Ovary (tissue), 3 donors: Measurements from ENCODE around the gene PPM1H.

ENCODE experiments used
- CTCF ChIP-seq, 3 donors: fragments of 450-650 bp in 2 of 3; fragments of 200-600 bp in 1 of 3; IDR thresholded peaks; one replicate each; pipeline versions ENCODE4 v1.5.1 to v1.8.0; 2016 to 2022; ENCODE audit warnings: antibody characterized with exemption in 3 of 3, mild to moderate bottlenecking in 1 of 3
- EP300 ChIP-seq: sonication (generic); formaldehyde crosslinking; IDR thresholded peaks from one replicate; pipeline ENCODE4 v1.6.1; 2017; ENCODE audit warnings: antibody characterized with exemption
- POLR2A ChIP-seq: fragments of 450-650 bp; IDR thresholded peaks from one replicate; pipeline ENCODE4 v1.6.1; 2017; ENCODE audit warnings: antibody characterized with exemption, mild to moderate bottlenecking, moderate library complexity
- donor health status: DM: no; HTN: no; CAD: no.

GRCh38 chr12:62732861-62733427 is 202.0 kb downstream of the PPM1H start:
- TF ChIP-seq CTCF (IDR thresholded peaks at IDR 0.05) (no peak), EP300 (no peak), POLR2A (no peak)
